ENCODE data around the gene LCNL1.
A peak's percentile ranks its signal among the peaks of the same experiment; 100 is the strongest.

LCNL1 gene

GRCh38 chr9:136990242-136990911 is 7.6 kb downstream of the LCNL1 start:
- Histone ChIP-seq H3K79me2 (ENCODE audit: insufficient read depth, low read length) (peaks cover 18% of the 10 kb centered on the region), H3K9ac (ENCODE audit: low read depth, low read length, poor library complexity, severe bottlenecking) (no peak overlapping the region), H2AFZ (ENCODE audit: low read length) (no peak overlapping the region), H3K9me2 (replicated peaks; ENCODE audit: low read depth, low read length) (no peaks in the 10 kb centered on the region), H3K4me1 (ENCODE audit: insufficient read depth, low read length, poor library complexity, severe bottlenecking) (peaks cover 10% of the 10 kb centered on the region), H3K36me3 (ENCODE audit: insufficient read depth, low read length) (no peaks in the 10 kb centered on the region), H4K20me1 (ENCODE audit: insufficient read depth, low read length, poor library complexity, severe bottlenecking) (peaks cover 12% of the 10 kb centered on the region), H3K9me3 (ENCODE audit: insufficient read depth, low read depth, low read length) (no peaks in the 10 kb centered on the region), H3K4me2 (ENCODE audit: low read depth, low read length, poor library complexity, severe bottlenecking) (no peak overlapping the region), H3K4me3 (ENCODE audit: low read length, poor library complexity, severe bottlenecking) (no peak overlapping the region), H3F3A (ENCODE audit: low read depth) (no peaks in the 10 kb centered on the region), H3K27me3 (ENCODE audit: insufficient read depth, low read length, poor library complexity, severe bottlenecking) (no peaks in the 10 kb centered on the region)
- TF ChIP-seq EZH2phosphoT487 (IDR thresholded peaks at IDR 0.05; ENCODE audit: borderline replicate concordance) (no peak), CTCF (conservative IDR thresholded peaks at IDR 0.05; ENCODE audit: low read length) (no peak)

GRCh38 chr9:136991993-136992818 is 9.4 kb downstream of the LCNL1 start, which contains the start of gene PAXX:
PAXX (plus strand) TSS chr9:136992422; CDS start chr9:136992444, 22 bp downstream.
- no peak for TF ChIP-seq CTCF (conservative IDR thresholded peaks at IDR 0.05; ENCODE audit: low read length)
- no peak for TF ChIP-seq EZH2phosphoT487 (IDR thresholded peaks at IDR 0.05; ENCODE audit: borderline replicate concordance)
- Histone ChIP-seq H2AFZ (ENCODE audit: low read length) (peak within 1 kb of the TSS; percentile 88; the same call in 1 of the 2 replicates), H3K4me1 (ENCODE audit: insufficient read depth, low read length, poor library complexity, severe bottlenecking) (peaks cover 15% of the 10 kb centered on the region)

GRCh38 chr9:136992819-136993369 is 10.1 kb downstream of the LCNL1 start:
- Histone ChIP-seq H3K4me2 (ENCODE audit: low read depth, low read length, poor library complexity, severe bottlenecking) (peak overlapping the region; percentile 92), H3K9ac (ENCODE audit: low read depth, low read length, poor library complexity, severe bottlenecking) (peak overlapping the region; percentile 85), H3K9me3 (ENCODE audit: insufficient read depth, low read depth, low read length) (no peaks in the 10 kb centered on the region), H3K9me2 (replicated peaks; ENCODE audit: low read depth, low read length) (no peaks in the 10 kb centered on the region), H2AFZ (ENCODE audit: low read length) (peak overlapping the region; percentile 88; the same call in 1 of the 2 replicates), H4K20me1 (ENCODE audit: insufficient read depth, low read length, poor library complexity, severe bottlenecking) (peaks cover 12% of the 10 kb centered on the region), H3K4me3 (ENCODE audit: low read length, poor library complexity, severe bottlenecking) (peak overlapping the region; percentile 89), H3F3A (ENCODE audit: low read depth) (no peaks in the 10 kb centered on the region), H3K4me1 (ENCODE audit: insufficient read depth, low read length, poor library complexity, severe bottlenecking) (peaks cover 15% of the 10 kb centered on the region), H3K36me3 (ENCODE audit: insufficient read depth, low read length) (no peaks in the 10 kb centered on the region), H3K79me2 (ENCODE audit: insufficient read depth, low read length) (peaks cover 18% of the 10 kb centered on the region), H3K27me3 (ENCODE audit: insufficient read depth, low read length, poor library complexity, severe bottlenecking) (no peaks in the 10 kb centered on the region)
- TF ChIP-seq CTCF (conservative IDR thresholded peaks at IDR 0.05; ENCODE audit: low read length) (peak; percentile 33; the same call in 1 of the 2 replicates), EZH2phosphoT487 (IDR thresholded peaks at IDR 0.05; ENCODE audit: borderline replicate concordance) (no peak)

More at GRCh38 chr9:136991993-136992818, 9.4 kb downstream of the LCNL1 start, which contains the start of gene PAXX:
- H3K79me2 ChIP-seq (ENCODE audit: insufficient read depth, low read length) = peaks cover 18% of the 10 kb centered on the region
- no peaks in the 10 kb centered on the region for H3F3A ChIP-seq (ENCODE audit: low read depth)
- H3K27me3 ChIP-seq (ENCODE audit: insufficient read depth, low read length, poor library complexity, severe bottlenecking) = no peaks in the 10 kb centered on the region
- no peaks in the 10 kb centered on the region for H3K9me2 ChIP-seq (replicated peaks; ENCODE audit: low read depth, low read length)
- H4K20me1 ChIP-seq (ENCODE audit: insufficient read depth, low read length, poor library complexity, severe bottlenecking) = peaks cover 12% of the 10 kb centered on the region
- H3K4me3 ChIP-seq (ENCODE audit: low read length, poor library complexity, severe bottlenecking) = peak within 1 kb of the TSS; percentile 89
- peak within 1 kb of the TSS; percentile 92 for H3K4me2 ChIP-seq (ENCODE audit: low read depth, low read length, poor library complexity, severe bottlenecking)
- H3K36me3 ChIP-seq (ENCODE audit: insufficient read depth, low read length) = no peaks in the 10 kb centered on the region
- peak within 1 kb of the TSS; percentile 85 for H3K9ac ChIP-seq (ENCODE audit: low read depth, low read length, poor library complexity, severe bottlenecking)
- no peaks in the 10 kb centered on the region for H3K9me3 ChIP-seq (ENCODE audit: insufficient read depth, low read depth, low read length)

Data from Loucy (cell line).